NCI-H446 (cell line): Measurements from ENCODE around the gene IGFBP2.

Experiments used
- DNase-seq, 2 experiments: peaks; one replicate each; lab custom pipeline; 2025; lab: John Stamatoyannopoulos, UW

IGFBP2 gene

DNA sequence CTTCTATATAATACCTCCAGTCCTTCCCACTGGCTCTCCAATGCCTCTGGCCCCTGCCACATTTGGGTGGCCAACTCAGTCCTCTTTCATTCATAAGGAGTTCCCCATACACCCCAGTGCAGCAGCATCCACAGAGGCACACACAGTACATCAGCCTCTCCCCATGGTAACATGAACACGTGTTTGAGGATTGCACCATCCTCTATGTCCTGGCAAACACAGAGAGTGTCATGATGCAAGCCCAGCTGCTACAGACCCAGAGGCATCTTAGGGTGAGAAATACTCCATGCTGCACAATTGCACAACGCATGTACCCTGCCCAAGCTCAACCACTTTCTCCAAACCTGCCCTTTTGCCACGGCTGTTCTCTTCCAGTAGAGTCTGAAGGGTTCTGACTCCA is 50.6 kb downstream of the IGFBP2 start:
- DNase-seq = peak in 1 of 2 experiments; percentile 38

DNA sequence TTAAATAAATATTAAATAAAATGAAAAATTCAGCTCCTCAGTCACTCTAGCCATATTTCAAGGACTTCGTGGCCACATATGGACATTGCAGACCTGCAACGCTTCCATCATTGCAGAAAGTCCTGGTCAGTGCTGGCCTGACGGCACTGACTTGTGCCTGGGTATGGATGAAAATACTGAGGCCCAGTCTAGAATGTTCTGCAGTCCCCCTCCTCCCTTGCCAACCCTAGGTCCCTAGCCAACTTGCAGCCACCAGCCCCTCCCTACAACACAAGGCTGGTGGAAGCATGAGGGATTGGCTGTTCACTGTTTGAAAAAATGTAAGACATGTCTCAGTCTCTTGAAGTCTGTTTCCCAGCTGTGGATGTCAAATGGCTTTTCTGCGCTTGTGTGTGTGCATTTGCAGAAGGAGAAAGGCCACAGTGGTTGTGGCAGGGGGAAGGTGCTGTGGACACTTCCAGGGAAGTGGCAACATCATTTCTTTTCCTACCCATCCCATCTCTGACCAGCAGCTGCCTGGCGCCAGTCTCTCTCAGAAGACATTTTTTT is 52.2 kb downstream of the IGFBP2 start:
- DNase-seq = no peak

DNA sequence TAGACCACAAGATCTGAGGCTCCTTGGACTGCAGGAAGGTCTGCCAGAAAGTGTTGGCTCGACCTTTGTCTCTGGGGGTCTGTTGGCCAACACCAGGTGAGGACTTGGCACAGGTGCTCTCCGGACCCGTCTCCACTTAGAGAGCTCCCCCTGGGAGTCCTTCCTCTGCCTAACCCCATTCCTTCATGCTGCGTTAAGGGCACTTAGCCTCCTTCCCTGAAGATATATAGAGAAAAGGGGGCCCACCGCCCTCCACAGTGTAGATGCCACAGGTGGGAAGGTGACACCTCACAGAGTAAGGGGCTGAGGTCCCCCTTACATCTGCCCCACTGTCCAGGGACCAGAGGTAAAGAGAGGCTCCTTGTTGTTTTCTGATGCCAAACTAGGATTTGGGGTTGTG is 53.9 kb downstream of the IGFBP2 start:
- DNase-seq = no peak

DNA sequence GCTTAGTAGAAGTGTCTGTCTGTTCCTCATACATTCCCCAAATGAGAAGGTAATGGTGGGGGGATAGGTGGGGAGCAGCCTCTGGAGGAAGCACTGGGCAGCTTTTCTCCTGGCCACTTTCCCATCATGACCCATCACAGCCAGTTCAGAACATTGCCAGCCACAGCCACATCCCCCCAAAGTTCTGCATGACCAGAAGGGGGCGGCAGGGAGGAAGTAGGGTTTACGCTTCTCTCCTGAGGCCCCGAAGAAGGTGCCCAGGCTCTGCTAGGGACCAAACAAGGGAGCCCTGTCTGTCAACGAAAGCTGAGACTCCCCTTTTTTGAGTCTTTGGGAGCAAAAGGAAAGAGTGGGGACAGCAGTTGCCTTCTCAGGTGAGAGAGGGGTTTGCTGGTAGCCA is 54.4 kb downstream of the IGFBP2 start:
- no peak for DNase-seq

DNA sequence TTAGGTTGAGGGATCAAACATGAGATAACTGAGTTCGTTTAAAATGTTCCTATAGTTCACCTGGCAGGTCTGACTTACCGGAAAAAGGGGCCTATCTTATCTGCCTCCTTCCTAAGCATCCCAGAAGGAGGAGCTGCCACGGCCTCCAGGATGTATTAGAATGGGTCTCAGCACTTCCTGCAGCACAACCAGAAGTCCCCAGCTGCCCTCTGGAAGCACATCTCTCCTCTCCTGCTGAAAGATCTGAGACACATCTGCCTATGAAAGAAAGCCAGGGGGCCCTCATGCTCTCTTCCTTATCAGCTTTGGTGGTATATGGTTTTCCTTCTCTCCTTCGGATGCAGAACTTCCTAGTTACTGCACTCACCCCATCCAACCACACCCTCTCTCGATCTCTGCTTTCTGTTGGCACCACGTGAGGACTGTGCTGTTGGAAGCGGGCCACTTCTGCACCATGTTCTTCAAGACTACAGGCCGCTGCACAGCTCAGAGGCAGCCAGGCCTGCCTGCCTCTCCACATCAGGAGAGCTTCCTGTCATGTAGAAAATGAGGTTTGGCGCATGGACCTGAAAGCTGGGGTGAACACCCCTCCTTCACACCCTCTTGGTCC is 55.6 kb downstream of the IGFBP2 start:
- DNase-seq = peak in 1 of 2 experiments; percentile 57

DNA sequence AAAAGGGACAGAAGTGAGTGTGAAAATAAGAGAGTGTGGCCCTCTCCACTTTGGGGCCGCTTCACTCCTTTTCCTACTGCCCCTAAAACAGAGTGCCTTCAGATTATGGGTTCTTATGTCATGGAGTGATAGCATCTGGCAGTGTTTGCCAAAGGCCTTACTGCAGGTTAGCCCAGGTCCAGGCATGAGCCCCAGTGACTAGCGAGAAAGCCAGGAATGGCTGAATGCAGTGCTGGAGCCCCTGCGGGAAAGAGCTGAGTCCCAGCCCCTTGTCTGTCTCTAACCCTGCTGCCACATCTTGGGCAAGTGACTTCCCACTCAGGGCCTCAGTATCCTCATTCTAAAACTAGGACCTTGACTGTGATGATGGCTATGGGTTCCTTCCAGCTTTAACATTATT is 56.2 kb downstream of the IGFBP2 start:
- no peak for DNase-seq

DNA sequence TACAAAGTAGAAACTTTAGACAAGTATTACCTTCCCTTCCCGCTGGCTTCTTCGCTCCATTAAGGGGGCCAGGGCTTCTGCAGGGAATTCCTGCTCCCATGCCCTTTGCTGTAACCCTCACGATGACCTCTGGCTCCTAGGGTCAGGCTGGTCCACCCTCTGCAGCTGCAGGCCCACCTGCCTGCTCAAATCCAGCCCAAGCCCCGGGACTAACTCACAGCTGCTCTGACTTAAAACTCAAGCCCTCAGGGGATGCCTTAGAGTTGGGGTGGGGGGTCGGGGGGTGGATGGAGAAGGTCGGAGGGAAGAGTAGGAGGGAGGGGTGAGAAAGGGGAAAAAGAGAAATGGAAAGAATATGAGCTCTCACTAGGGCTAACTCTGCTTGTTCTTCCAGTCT is 57.2 kb downstream of the IGFBP2 start:
- no peak for DNase-seq

DNA sequence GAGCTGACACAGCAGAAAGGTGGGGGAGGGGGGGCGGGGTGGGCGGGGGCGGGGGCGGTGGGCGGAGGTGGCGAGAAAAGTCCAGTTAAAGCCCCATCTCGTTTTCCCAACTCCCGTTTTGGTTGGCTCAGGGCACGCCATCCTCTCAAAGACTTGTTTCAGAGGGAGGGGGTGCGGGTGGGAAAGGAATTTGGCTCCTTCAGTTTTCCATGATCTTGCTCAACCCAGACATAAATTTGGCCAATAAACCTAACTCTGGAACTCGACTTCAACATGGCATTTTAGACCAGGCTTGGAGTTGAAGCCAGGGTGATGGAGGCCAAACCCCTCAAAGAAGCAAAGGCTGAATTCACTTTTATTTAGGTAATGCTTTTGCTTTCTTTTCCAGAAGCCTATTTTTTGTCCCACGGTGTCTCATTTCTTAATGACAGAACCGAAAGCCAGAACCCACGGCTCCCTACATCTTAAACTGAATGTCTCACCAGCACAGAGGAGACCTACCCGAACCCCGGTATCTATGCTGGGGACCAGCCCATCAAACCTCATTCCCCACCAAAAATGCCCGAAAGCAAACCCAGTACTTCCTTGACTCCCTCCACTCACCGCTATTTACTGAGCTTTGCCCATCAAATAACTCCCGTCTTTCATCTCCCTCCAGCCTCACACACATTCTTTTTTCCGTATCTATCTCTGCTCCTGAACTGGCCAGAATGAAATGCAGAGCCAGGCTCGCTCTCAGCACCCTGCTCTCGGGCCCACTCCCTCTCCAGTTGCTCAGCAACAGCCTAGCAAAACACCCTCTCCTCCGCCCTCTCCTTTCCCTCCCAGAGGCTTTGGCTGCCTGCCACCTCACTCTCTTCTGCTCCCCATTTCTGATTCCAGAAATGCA is 57.9 kb downstream of the IGFBP2 start:
- peak; percentile 76 to 89 for DNase-seq

DNA sequence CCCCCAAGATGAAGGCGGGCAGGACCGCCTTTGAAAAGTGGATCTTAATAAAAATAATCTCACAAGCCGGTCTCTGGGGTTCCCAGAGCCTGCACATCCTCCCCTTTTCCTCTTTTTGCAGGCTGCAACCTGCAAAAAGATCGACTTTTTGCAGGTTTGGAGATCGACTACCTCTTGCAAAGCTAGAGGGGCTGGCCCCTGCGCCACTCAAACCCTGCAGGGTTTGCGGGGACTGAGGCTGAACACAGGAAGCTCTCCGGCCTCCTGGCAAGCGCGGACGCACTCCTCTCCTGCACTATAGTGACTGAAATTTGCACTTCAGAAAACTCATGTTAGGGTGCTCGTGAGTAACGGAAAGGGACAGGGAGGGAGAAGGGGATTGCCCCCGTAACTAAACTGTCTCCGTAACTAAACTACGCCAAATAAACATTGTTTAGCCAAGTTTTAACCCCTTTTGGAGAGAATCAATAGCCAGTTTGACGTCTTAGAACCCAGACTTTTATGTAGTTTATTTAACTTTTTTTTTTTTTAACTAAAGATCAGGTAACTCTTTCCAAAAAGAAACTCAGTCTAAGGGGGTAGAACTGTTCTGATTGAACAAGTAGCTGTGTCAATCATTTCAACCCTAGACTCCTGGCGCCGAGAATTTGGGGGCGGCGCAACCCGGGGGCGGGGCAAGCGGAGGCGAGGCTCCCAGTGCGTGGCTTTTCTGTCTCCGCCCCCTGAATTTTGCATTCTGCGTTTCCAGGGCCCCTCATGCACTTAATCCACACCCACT is 59.6 kb downstream of the IGFBP2 start:
- DNase-seq = peak; percentile 86 to 95

DNA sequence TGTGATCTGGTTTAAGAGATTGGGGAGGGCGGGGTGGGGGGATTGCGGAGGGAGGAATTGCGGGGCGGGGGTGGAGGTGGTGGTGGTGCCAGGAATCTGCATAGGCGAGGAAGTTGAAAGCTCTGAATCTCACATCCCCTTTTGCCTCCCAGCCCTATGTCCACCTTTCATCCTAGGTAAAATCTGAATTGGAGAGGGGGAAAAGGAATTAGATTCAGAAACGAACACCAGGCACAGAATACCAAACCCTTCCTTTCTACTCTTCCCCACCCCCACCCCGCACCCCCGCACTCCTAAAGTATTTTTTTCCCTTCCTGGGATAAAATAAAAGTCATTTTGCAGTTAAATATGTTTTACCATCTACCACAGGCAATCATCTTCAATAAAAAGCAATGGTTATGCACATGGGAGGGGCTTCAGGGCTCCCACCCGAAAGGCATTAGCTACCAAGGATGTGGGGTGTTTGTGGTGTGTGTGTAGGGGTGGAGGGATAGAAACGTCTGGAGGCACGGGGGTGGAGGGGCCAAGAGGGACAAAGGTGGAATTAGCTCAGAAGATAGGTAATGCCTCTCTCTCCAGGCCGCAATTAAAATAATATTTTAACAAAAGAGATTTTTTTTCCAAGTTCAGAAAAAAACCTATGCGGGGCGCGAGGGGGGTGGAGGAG is 60.3 kb downstream of the IGFBP2 start:
- peak in 1 of 2 experiments; percentile 32 for DNase-seq

DNA sequence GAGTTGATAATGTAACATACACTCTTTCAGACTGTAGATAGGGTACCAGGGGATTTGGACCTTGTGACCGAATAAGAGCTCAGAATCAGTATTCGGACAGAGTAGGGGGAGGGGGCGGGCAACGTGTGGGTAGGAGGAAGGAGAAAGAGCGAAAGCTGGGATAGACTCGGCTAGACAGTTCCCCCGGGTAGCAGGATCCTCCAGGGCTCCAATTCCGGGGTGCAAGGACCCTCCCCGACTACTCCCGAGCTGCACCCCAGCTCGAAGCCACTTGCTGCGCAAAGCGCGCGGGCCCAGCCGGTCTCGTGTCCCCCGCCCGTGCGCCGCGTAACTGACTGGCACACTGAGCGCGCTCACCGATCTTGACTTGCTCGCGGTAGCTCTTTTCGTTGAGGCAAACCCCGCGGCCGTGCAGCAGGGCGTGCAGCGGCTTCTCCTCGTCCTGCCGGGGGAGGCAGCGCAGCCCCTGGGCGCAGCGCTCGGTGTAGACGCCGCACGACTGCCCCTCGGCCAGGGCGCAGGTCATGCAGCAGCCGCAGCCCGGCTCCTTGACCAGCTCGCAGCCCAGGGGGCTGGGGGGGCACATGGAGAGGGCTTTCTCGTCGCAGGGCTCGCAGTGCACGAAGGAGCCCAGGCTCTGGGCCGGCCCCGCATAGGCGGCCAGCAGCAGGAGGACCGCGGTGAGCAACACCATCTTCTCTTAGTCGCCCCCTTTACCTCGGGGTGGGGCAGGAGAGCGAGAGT is 61.0 kb downstream of the IGFBP2 start:
- DNase-seq = peak in 1 of 2 experiments; percentile 71

DNA sequence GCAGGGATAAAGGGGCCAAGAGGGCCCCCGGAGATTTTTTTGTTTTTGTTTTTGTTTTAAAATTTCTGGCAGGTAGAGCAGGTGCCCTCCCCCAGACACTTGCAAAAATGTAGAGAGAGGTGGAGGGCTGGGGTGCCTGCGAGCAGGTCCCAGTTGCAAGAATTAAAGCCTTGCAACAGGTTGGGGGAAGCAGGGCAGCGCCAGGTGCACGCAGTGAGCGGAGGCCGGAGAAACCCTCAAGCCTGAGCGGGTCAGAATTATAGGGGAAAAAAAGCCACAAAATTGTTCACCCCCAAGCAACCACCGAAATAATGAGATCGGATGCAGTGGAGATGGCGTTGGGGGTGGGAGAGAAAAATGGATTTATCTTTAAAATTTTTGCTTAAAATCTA is 61.6 kb downstream of the IGFBP2 start:
- DNase-seq = no peak

DNA sequence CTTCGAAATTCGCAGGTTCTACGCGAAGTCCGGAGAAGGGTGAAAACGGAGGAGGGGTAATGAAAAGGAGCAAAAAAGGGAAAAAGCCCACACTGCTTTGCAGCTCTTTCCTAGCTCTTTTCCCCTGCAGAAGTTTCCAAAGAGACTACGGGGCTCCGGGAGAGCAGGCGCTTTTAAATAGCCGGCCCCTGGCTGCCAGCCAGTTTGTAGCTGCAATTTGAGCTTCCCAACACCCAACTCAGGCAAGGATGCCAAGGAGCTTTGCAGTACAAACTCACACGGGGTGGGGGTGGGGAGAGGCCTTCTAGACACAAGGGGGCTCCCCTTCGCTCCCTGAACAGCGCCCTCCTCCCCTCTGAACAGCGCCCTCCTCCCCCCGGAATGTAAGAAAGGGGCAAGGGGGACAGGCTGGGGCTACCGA is 62.2 kb downstream of the IGFBP2 start, which contains the start of gene IGFBP5:
IGFBP5 (minus strand) TSS at position 149 of the 421 bp plus-strand sequence. CDS start 774 bp downstream, outside the sequence.
- peak; percentile 60 to 95 for DNase-seq

DNA sequence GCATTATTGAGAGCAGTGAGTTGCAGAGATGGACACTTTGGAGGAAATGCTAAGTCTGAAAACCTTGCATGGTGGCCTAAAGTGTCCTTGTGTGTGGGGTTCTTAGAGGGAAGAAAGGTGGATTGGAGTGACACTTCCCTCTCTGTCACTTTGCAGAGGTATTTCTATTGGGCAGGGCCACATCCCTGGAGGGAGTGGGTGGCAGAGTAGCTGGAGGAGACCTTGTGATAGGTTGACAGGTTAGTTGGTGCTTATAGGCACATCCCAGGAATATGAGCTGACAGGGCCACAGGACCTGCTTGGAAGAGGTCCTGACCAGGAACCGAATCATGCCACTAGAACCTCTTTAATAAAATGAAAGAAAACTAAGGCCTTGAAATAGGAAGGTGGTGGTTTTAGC is 63.1 kb downstream of the IGFBP2 start:
- no peak for DNase-seq

DNA sequence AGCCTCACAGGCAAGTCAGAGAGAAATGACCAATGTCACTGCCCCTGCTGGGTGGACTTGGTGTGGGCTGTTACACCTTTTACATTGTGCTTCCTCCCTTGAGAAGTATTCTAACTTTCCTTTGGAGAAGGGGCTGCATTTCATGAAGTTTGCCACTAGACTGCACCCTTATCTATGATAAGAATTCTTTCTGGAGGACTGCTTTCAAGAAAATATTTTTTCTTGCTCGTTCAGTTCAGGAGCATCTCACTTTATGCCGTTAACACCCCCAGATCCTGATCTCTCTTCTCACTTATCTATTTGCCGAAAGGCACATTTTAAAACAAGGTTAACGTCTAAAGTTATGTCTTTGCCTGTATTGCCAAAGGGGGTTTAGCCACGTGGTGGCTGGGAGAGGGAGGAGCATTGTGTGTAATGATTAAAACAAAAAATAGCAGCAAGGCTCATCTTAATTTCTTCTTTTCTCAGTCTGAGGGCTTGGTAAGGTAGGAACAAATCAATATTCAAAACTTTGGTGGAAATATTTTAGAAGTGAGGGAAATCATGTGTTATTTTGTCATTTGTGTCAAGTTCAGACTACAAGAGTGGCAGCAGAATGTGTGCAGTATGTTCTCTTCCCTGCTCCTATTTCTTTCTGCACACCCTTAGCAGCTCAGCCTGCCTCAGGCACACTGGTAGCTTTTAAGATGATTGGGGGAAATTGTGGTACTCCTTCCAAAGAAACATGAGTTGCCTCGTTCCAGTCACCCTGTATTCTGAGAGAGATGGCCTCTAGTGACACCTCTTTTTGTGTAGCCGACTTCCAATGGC is 63.7 kb downstream of the IGFBP2 start:
- DNase-seq = peak in 1 of 2 experiments; percentile 34

DNA sequence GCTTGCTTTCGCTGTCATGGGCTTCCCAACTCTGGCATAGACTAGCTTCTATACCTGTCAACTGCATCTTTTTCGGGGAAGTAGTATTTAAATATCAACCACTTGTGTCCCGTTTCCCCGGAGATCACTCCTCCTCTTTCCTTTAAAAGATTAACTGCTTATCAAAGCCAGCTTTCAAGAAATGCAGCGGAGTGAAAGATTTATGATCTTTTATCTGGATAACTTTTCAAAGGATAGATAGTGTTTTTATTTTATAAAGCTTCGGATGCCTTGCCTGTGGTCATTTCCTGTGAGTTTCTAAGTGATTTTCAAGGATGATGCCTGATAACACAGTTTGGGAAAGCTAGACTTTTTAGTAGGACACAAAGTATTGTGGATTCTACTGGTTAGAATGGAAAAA is 65.1 kb downstream of the IGFBP2 start:
- no peak for DNase-seq

DNA sequence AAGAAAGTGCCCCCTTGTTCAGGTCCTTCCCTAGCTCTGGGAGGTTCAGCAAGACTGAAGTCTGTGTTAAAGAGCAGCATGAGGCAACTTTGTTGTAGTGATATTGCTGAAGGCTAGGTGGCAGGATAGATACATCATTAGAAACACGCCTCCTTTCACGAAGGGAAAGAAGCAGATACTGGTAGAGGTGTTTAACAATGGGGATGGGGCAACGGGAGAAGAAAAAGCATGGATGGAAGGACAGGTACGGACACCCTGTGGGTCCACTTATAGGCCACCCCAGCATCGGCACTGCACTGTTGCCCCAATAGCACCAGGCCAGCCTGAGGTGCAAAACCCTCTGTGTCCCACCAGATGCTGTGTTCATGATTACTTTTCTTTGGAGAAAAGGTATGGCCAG is 65.7 kb downstream of the IGFBP2 start:
- DNase-seq = peak; percentile 36 to 83

DNA sequence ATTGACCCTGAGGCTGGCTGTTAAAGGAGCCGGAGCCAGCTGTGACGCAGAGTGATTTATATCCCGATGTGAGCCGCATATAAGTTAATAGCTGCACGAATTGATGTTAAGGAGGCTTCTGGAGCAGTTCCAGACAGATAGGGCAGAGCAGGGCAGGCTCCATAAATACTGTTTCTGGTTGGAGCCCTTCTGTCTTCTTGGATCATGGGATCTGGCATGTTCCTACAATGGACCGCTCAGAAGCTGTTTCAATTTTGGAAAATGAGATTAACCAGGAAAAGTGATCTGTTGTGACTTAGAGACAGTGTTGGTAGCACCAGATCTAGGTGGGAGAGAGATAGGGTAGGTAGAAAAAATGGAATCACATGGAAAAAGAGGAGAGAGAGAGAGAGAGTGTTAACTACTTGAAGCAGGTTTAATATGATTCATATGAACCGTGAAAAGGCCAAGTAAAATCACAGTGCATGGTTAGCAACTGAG is 66.9 kb downstream of the IGFBP2 start:
- peak in 1 of 2 experiments; percentile 64 for DNase-seq

DNA sequence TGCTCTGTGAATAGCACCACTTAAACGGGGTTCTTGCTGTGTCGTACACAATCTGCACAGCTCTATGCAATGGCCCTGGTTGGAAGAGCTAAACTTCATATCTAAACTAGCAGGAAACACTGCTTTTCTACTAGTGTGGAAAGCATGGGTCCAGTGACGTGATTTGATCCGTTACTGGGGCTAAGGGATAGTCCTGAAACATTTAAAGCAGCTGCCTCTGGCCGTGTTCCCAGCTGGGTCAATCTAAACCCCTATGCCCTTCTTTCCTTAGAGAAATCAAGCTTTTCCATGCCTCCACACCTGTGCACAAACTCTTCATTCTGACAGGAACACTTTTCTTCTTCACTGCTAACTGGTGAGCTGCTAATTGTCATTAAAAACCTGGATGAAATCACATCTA is 67.6 kb downstream of the IGFBP2 start:
- no peak for DNase-seq

DNA sequence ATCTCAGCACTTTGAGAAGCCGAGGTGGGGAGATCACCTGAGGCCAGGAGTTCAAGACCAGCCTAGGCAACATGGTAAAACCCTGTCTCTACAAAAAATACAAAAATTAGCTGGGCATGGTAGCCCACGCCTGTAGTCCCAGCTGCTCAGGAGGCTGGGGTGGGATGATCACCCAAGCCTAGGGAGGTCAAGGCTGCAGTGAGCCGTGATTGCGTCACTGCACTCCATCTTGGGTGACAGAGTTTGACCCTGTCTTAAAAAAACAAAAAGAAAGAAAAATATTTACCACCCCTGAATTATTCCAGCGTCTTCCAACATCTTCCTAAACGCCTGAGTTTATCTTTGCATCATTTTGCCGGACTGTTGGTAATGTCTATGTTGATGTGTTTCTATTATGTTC is 68.3 kb downstream of the IGFBP2 start:
- no peak for DNase-seq
